Mammary epithelial cell (primary cell): ENCODE results near the gene CREB5.

Experiments used
- CTCF ChIP-seq, 2 donors: IDR thresholded peaks in 1 of 2; conservative IDR thresholded peaks in 1 of 2; 2 replicates each; pipeline ENCODE4 v1.5.1; 2011 to 2012; ENCODE audit warnings: inconsistent platforms in 2 of 2, low read length in 2 of 2, mild to moderate bottlenecking in 2 of 2, control low read depth in 1 of 2, low read depth in 1 of 2; ENCODE audit not compliant: insufficient read depth in 1 of 2; ENCODE audit errors: extremely low read depth in 1 of 2
- EZH2 ChIP-seq: IDR thresholded peaks from 2 replicates; pipeline ENCODE4 v1.6.1; 2012; ENCODE audit warnings: low read length, inconsistent platforms, borderline replicate concordance

- no peak for TF ChIP-seq CTCF (conservative IDR thresholded peaks at IDR 0.05 in 1 of 2, IDR thresholded peaks at IDR 0.05 in 1 of 2; ENCODE audit: extremely low read depth in 1 of 2, insufficient read depth in 1 of 2, low read depth in 1 of 2, low read length in 2 of 2)
- no peak for TF ChIP-seq EZH2
Observed at GRCh38 chr7:28408105-28408959, 4.0 kb upstream of the CREB5 start.
